GM19438 (cell line): ENCODE results near the gene MSRB2.
"Not testable (repeated sequence)": the region's sequence is repeated elsewhere in the genome, so short reads cannot be mapped to it uniquely, and the experiment has no call there.

ENCODE experiments used
- ATAC-seq: cut with Tn5 transposase; IDR thresholded peaks from one replicate; pipeline ENCODE4 v1.9.1; 2021; ENCODE audit warnings: low read depth; ENCODE audit not compliant: unreplicated experiment

MSRB2 gene

DNA sequence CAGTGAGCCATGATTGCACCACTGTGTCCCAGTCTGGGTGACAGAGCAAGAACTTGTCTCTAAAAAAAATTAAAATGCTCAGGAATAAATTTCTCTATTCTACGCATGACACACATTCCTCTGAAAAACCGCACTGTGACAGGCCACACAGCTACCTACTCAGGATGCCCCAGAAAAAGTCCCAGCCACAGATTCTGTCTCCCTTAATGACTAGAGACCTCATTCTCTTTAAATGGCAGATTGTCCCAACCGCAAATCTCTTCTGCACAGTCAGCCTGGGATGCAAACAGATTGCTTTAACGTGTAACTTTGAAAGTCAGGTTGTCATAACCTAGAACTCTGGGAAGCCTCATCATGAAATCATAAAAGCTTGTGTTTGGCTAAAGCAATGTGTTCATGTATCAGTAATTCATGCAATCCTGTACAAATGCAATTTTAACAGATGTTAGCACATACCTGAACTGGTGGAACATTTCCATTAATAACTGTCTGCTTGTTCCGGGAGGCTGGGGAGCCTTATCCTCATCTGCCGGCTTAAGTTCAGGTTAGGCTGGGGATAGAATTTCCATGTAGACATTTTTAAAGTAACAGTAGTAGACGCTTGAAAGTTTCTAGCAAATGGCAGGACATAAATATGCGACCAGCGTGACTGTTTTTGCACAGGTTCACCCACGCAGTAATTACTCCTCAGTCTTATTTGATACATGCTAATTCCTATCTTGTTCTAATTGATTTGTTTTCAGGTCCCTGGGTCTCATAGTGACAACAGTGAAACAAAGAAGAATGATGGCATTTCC, 26.2 kb upstream of the MSRB2 start:
- ATAC-seq = no peak

DNA sequence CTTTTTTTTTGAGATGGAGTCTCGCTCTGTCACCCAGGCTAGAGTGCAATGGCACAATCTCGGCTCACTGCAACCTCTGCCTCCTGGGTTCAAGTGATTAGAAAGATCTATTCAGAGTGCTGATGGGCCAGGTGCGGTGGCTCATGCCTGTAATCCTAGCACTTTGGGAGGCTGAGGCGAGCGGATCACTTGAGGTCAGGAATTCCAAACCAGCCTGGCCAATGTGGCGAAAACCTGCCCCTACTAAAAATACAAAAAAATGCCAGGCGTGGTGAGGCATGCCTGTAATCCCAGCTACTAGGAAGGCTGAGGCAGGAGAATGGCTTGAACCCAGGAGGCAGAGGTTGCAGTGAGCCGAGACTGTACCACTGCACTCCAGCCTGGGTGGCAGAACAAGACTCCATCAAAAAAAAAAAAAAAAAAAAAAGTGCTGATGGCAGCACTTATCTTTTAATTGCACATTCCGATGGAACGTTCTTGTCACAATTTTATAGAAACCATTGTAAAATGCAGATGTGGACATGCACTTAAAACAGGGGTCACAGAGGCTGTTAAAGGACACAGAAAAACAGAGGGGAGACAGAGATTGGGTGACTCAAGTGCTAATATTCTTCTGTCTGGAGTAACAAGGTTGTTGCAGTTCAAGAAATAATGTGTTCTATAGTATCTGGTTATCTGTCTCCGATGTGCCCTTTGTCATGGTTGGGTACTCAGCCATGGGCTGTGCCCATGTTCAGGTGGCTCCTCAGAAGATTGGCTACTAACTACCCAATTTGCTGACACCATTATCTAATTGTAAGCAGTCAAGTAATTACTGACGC, 25.1 kb upstream of the MSRB2 start:
- ATAC-seq = not testable (repeated sequence)

DNA sequence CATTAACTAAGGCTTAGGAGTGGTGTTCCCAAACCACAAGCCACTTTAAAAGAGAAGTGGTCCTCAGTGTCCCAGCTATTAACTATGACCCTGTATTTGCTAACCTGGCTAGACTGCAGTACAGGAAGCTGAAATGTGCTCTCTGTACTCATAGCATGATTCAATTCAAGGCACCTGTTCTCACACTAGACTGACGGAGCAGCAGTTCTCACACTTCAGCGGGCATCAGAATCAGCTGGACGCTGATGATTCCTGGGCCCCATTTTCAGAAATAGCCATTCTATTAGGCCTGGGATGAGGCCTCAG, 24.5 kb upstream of the MSRB2 start:
- ATAC-seq = peak; percentile 70

DNA sequence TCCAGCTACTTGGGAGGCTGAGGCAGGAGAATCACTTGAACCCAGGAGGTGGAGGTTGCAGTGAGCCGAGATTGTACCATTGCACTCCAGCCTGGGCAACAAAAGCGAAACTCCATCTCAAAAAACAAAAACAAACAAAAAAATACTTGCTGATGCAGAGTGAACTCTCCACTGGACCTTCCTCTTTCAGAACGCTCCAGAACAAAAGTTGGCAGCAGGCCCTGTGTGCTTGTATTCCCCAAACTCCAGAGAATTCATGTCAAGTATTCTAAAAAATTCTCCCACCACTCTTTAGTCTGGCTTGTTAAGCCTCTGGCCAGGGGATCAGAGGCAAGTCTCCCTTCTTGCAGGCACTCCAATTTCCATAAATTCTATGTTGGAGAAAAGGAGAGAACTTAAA, 22.8 kb upstream of the MSRB2 start:
- ATAC-seq = not testable (repeated sequence)

DNA sequence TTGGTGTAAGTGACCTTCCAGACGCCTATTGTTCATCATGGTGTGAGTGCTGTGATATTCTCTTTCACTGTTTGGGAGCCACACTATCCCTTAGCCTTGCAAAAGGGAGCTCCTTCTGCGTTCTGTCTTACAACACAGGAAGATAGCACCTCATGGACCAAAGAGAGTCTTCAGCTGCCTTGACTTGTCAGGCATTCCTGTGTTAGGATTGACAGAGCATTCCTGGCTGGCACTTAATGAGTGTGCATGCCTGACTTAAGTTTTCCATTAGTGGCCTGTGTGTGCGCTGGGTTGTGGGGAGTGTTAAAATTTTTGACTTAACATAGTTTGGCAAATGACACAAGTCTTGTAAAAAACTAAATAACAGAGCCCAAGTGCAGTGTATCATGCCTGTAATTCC, 21.9 kb upstream of the MSRB2 start:
- no peak for ATAC-seq

DNA sequence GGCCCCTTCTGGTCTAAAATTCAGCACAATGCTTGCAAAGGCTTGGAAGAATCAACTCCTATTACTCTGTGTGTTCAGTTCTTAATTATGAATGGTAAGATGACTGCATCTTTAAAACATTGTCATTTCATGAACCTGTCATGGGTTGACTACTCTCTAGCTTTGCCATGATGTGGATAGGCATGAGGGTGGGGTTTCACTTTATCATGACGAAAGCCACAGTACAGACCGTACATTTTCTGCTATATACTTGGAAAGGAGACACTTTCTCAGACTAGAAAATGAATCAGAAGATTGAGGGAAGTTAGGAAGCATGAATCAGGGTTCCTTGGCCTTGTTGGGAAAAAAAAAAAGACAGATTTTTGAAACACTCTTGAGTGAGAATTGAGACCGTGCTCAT, 19.7 kb upstream of the MSRB2 start:
- ATAC-seq = no peak

DNA sequence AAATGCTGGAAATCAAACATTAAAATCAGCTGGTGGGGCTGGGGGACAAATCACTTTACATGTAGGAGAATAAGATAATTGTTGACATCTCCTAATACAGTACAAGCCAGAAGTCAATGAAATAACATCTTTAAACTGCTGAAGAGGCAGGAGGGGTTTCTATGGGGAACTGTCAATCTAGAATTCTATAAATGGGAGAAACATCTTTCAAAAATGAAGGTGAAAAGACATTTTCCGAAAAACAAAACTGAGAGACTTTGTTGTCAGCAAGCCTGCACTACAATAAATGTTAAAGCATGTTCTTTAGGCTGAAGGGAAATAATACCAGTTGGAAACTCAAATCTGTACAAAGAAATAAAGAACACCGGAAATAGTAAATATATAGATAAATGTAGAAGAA, 17.3 kb upstream of the MSRB2 start:
- no peak for ATAC-seq

DNA sequence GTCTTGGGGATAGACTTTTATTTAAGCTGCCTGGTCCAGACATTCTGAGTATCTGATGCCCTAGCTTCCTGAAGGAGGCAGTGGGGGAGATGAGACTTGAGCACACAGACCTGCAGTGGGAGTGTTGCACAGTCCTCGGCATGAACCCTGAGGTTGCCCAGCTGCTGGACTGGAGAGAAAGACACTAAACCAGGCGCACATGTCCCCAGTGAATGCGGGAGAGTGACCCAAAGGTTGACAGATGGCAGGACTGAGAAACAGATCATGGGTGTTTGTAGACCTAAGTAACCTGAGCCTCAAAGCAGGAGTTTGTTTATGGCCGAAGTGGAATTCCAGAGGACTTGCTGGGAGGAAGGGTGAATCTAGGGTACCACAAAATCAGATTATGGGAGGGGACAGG, 15.7 kb upstream of the MSRB2 start:
- no peak for ATAC-seq

DNA sequence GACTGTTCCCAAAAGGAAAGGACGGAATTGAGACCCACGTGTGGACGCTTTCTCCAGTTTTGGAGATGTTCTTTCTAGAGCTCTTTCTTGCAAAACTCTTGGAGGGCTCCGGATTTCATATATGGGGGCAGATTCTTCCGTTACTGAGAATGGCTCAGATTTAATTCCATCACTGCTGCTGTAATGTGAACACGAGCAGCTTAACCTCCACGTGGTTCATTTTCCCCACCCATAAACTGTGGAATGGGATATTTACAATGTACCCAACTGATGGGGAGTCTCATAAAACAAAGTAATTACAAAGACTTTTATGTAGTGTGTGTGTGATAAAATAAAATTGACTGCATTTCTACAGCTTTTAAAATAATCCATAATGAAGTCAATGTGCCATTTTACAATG, 15.1 kb upstream of the MSRB2 start:
- no peak for ATAC-seq

DNA sequence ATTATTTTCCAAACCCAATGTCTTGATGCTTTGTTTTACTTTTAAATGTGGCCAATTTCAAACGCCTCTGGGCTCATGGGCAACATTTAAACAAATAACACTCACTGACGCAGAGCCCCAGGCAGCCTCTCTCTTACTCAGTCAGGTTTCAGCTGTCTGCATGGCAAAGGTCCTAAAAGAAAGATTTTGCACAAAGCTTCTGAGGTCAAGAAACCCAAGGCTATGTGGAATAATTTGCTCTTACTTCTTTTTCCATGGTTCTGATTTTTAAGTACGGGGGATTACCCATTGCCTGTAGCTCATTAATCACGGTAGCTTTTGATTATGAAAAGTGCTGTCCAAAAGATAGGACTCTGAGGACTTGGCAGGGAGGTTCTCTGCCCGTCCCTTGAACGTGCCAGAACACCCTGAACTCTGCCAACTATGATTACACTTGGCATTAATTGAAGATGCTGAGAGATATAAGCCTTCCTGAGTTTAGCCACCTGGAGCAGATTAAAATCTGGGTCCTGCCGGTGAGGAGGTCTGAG, 14.1 kb upstream of the MSRB2 start:
- ATAC-seq = no peak

DNA sequence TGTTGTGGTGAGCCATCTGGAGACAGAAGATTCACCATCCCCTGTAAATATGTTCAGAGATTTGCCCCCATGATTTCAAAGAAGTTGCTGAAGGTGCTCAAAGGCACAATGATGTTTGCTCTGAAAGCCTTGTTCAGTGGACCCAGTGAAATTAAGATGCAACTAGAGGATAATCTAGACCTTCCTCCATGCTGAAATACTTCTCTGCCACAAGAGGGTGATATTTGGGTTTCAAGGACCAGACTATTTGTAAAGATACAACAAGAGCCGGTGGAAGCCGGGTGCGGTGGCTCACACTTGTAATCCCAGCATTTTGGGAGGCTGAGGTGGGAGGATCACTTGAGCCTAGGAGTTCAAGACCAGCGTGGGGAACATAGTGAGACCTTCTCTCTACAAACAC, 13.5 kb upstream of the MSRB2 start:
- ATAC-seq = no peak

DNA sequence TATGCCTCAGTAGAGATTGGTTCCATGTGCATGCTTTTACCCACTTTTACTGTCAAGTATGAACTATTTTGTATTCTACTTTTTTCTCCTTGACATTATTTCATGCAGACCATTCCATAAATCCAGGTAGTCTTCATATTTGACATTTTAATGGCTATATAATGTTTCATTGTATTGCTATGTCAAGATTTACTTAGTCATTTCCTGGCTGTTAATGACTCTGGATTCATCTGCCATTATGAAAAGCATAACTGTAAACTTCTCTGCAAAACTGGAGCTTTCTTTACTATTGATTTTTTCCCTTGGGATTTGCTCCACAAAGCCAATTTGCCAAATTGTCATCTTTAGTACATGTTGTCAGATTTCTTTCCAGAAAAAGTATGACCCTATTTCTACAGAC, 6.8 kb upstream of the MSRB2 start:
- no peak for ATAC-seq

DNA sequence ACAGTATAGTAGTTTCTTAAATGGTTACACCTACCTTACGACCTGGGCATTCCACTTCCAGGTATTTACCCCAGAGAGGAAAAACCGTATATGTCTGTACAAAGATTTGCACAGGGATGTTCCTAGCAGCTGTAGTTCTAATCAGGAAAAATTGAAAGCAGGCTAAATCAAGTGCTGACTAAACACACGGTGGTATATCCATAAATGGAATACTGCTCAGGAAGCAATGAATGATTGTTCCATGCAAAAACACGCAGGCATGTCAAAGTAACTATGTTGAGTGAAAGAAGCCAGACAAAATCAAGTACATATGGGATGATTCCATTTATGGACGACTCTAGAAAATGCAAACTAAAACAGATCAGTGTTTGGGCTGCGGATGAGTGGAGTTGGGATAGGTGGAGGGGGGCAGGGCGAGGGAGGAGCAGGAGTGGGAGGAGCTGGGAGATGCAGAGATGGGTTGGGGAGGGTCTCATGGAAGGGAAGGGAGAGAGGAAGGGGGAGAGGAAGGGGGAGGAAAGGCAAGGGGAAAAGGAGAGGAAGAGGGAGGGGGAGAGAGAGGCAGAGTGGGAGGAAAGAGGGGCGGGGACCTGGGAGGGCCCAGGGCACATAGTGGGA, 484 bp upstream of the MSRB2 start:
- ATAC-seq = no peak

DNA sequence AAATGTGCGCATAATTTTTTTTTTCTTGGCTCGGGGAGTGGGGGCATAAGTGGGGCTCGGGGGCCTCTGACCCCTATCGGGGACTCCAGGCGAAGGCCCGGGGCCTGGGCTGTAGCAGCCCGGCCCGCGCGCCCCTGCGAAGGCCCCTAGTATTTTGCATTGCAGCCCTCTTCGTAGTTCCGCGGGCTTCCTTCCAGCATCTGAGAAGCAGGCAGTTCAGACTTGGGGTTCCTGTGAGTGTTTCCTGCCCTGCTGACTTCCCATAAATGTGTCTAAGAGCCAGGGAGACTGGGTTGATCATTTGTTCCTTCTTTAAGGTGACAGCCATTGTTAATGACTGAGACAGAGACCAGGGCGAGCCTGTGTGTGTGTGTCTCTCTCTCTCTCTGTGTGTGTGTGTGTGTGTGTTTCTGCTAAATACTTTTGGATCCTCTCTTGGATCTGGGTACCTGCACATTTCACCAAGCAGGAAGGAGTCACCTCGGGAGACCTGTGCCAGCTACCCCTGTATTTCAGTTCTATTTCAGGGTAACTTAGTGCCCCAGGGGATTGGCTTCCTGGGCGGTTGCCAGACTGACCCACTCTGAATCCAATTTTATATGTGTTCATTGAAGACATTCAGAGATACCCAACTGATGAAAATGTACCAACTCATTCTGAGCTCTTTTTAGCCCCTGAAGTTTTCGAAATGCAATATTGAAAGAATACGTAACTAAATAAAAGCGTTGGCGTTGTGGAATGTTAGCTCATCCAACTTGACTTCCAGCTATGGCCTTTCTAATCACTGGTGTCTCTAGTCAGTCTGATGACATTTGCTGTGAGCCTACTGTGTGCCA, 805 bp downstream of the MSRB2 start:
- peak; percentile 75 for ATAC-seq

DNA sequence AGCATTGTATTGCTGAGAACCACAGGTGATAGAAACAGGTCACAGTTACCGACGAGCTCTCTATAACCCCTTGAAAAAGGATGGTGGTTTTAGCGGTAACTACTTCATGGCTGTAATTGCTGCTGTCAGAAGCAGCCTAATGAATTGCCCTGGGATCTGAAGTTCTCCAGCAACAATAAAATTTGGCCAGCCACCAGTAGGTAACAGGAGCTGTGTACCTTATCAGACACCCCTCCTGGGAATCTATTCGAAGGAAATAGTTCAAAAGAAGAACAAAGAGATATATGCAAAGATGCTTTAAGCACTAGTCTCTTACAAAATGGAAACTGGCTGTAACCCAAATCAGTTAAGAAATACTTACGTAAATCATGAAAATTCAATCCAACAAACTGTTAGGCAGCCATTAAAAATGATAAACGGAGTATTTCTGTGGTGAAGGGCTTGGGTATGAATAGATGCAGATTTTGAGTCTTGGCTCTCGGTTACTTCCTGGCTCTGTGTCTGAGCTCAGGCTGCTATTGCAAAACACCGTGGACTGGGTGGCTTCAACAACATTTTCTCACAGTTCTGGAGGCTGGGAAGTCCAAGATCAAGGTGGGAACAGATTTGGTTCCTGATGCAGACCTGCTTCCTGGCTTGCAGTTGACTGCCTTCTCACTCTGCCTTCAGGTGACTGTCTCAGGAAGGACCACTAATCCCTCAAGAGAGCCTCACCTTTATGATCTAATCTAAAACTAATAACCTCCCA, 1.6 kb downstream of the MSRB2 start:
- no peak for ATAC-seq

DNA sequence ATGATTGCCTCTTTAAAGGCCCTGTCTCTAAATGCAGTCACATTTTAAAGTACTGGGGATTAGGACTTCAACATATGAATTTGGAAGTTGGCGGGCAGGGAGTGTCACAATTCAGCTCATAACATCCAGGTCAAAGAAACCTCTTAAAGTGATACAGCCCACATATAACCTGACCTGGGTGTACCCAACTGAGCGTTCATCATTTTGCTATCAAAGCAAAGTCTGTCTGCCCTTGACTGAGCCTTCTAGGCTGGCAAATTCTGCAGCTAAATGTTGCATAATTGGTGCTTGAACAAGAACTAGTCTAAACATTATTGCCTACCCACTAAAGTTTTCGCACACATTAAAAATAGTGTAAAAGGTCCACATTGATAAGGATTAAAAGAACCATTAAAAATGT, 3.7 kb downstream of the MSRB2 start:
- ATAC-seq = no peak

DNA sequence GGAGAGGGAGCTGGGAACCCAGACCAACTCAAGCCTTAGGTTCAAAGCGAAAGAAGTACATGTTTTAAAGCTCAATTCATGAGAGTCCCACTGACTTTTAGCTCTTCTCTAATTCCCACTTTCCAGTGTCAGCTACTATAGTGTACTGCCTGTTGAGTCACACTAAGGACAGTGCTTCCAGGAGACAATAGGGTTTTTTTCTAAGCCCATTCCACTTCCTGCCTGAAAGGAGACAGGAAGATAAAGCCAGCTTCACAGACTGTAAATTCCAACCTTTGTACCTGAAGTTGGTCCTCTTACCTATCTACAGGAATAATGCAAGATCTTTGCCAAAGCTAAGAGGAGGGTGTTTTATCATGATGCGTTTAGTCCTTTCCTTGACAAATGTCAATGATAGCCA, 4.4 kb downstream of the MSRB2 start:
- no peak for ATAC-seq

DNA sequence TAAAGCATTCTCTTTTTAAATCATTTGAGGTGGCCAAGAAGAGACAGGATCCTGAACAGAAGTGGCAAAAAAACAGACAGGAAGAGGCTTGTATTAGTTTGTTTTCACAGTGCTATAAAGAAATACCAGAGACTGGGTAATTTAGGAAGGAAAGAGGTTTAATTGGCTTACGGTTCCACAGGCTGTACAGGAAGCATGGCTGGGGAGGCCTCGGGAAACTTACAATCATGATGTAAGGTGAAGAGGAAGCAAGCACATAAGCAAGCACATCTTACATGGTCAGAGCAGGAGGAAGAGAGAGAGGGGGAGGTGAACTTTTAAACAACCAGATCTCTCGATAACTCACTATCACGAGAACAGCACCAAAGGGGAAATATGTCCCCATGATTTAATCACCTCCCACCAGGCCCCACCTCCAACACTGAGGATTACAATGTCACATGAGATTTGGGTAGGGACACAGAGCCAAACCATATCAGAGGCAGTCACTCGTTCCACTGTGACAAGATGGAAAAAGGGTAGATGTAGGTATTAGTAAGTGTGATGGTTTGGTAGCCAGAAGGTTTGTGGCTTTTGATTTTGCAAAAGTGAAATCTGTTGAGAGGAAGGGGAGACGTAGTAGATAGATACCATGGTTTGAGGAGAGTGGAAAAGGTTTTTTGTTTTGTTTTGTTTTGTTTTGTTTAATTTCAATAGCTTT, 5.1 kb downstream of the MSRB2 start:
- no peak for ATAC-seq

DNA sequence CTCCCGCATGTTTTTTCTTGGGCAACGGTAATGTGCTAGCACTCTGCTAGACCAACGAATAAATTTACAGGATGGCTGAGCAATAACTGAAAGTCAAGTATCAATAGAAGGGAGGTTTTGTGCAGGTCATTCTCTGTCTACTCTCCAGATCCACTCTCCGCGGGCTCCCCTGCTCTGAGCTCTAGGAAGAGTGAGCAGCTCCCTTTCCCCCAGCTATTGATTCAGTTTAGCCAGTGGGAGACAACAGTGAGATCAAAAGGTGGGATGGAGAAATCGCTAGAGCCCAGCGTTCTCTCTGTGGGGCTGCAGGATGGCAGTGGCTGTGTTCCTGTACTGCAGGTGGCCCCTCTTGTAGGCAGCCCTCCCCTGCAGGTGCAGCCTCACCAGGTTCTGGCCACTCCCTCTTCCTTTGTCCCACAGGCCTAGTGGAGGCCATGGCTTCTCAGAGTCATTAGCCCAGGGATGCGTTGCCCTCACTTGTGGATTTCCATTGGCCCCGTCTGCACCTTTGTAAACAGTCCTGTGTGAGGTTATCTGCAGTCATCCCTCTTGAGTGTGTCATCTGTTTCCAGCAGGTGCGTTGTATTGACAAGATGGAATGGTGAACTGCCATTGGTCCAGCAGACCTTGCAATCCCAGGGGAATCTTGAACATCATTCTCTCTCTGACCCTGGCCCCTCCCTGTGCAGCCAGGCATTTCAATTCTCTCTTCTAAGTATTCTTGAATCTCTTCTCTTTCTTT, 11.1 kb downstream of the MSRB2 start:
- no peak for ATAC-seq
